ENCODE data around the gene IER5L.

IER5L gene

DNA sequence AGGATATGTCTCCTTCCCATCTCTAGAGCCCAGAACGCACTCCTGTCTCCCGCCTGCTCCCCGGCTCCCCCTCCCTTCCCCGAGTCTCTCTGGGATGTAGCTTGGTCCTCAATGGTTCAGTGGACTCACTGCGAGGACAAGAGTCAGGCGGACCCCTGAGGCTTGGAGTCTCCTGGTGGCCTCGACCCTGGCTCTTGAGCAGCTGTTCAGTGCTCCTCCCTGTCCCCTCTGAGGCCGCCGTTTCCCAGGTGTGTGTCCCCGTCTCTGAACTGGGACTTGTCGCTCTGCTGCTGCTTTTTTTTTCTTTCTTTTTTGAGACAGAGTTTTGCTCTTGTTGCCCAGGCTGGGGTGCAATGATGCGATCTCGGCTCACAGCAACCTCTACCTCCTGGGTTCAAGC, 44.8 kb upstream of the IER5L start:
- FAIRE-seq (no peak), DNase-seq (ENCODE audit: insufficient read length, low spot score) (no peak)

DNA sequence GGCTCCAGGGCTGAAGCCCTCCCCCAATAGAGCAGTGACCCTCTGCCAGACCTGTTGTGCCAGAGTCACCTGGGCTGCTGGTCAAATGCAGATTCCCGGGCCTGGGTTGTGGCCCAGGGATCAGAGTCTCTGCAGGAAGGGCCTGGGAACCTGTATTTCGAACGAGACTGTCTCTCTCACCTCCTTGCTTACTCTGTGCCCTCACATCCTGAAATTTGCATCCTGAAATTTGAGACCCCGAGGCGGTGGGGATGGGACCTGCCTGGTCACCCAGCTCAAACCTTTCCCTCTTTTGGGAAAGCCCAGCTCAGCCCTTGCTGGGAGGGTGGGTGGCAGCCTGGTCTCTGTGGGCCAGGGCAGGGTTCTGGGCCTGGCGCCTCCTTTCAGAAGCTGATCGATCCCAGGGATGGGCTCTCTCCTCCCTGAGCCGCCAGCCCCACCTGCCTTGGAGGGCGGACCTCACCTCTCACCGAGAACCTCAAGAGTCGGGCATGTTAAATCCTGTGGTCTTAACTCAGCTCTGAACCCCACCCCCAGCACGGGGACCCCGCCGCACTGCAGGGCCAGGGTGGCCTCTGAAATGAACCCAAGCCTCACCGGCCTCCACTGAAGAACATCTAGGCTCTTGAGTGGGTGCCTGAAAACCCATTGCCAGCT, 44.0 kb upstream of the IER5L start:
- no peak for DNase-seq (ENCODE audit: insufficient read length, low spot score)
- no peak for FAIRE-seq
- TF ChIP-seq, protein P1, sequence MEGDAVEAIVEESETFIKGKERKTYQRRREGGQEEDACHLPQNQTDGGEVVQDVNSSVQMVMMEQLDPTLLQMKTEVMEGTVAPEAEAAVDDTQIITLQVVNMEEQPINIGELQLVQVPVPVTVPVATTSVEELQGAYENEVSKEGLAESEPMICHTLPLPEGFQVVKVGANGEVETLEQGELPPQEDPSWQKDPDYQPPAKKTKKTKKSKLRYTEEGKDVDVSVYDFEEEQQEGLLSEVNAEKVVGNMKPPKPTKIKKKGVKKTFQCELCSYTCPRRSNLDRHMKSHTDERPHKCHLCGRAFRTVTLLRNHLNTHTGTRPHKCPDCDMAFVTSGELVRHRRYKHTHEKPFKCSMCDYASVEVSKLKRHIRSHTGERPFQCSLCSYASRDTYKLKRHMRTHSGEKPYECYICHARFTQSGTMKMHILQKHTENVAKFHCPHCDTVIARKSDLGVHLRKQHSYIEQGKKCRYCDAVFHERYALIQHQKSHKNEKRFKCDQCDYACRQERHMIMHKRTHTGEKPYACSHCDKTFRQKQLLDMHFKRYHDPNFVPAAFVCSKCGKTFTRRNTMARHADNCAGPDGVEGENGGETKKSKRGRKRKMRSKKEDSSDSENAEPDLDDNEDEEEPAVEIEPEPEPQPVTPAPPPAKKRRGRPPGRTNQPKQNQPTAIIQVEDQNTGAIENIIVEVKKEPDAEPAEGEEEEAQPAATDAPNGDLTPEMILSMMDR (IDR thresholded peaks at IDR 0.05; ENCODE audit: insufficient read depth, missing control alignments), result no peak

More for the DNA sequence above, 44.8 kb upstream of the IER5L start:
- TF ChIP-seq, protein P1 (IDR thresholded peaks at IDR 0.05; ENCODE audit: insufficient read depth, missing control alignments), result no peak

DNA sequence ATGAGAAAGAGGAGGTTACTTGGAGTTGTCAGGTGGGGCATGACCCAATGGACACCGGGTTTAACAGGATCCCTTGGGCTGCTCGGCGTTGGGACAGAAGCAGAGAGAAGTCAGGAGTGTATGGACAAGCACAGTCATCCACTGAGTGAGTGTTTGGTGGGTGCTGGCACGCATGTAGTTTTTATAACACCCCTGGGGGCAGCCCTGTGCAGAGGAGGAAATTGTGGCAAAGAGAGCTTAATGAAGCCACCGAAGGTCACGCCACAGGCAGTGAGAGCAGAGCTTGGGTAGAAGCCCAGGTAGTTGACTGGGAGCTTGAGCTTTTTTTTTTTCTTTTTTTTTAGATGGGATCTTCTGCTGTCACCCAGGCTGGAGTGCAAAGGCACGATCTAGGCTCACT, 43.2 kb upstream of the IER5L start:
- FAIRE-seq, result no peak
- TF ChIP-seq, protein P1 (IDR thresholded peaks at IDR 0.05; ENCODE audit: insufficient read depth, missing control alignments), result no peak
- no peak for DNase-seq (ENCODE audit: insufficient read length, low spot score)

DNA sequence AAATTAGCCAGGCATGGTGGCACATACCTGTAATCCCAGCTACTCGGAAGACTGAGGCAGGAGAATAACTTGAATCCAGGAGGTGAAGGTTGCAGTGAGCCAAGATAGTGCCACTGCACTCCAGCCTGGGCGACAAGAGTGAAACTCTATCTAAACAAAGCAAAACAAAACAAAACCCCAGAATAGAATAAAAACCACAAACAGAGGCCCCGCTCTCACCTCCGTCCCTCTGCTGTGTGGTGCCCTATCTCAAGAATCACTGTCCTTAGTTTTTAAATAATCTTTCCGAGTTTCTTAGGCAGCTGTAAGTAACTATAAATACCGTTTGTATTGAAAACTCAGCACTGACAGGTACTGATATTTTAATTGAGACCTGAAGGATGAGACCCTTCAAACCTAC, 42.7 kb upstream of the IER5L start:
- DNase-seq (ENCODE audit: insufficient read length, low spot score) (no peak), FAIRE-seq (no peak)
- TF ChIP-seq, protein P1 (IDR thresholded peaks at IDR 0.05; ENCODE audit: insufficient read depth, missing control alignments), result no peak

DNA sequence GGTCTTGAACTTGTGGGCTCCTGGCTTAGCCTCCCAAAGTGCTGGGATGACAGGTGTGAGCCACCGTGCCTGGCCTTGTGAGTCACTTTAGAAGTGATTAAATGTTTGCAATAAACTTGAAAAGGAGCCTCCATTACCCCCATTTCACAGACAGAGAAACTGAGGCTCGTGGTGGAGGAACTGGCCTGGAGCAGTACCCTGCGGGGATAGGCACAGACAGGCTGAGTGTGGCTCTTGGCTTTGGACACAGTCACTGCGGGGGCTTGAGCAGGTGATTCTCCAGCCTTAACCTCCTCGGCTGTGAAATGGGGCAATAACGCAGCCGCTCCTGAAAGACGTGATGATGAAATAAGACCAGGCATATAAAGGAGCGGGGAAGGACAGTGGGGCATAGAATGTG, 40.9 kb upstream of the IER5L start:
- TF ChIP-seq, protein P1 (IDR thresholded peaks at IDR 0.05; ENCODE audit: insufficient read depth, missing control alignments), result no peak
- FAIRE-seq (no peak), DNase-seq (ENCODE audit: insufficient read length, low spot score) (no peak)

DNA sequence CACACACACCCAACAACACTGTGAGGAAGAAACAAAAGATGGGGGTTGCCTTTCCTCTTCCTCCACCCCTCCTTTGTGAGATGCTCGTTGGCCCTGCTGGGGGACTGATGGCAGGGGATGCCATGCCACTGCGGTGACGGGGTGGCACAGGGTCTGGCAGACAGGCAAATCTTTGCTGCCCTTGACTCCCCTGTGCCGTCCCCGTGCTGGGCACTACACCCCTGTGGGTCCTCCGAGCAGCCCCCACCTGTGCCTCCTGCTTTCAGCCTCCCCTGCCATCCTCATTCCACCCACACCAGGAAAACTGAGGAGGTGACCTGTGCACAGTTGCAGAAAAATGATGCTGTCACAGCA, 40.2 kb upstream of the IER5L start:
- no peak for FAIRE-seq
- TF ChIP-seq, protein P1 (IDR thresholded peaks at IDR 0.05; ENCODE audit: insufficient read depth, missing control alignments), result no peak
- DNase-seq (ENCODE audit: insufficient read length, low spot score), result no peak

DNA sequence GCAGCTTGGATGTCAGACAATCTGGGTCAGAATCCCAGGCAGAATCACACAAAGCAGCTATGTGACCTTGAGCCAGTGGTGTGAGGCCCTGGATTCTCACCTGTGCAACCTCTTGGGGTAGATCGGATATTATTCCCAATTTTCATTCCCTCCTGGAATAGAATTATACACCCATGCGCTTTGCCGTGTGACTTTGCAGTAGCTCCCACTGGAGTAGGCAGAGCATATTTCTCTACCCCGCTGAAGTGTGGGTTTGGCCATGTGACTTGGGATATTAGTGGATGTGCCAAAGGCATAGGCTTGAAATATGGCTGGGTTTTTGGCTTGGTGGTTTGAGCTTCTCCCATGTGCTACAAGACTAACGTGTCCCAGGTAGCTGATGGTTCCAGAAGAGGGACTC, 35.5 kb upstream of the IER5L start:
- FAIRE-seq (no peak), DNase-seq (ENCODE audit: insufficient read length, low spot score) (no peak)
- TF ChIP-seq, protein P1 (IDR thresholded peaks at IDR 0.05; ENCODE audit: insufficient read depth, missing control alignments), result no peak
